GM23338 (cell line): ENCODE results near the gene FAXDC2. TPM values are rescaled to one million over a fixed set of nuclear protein-coding genes. Genes with fewer than 3 reads are reported as not detected.

Source experiments
- ATAC-seq: fragments of 200-7000 bp; cut with Tn5 transposase; 3 replicates; pipeline ENCODE4 v1.9.1; 2020
- DNase-seq: peaks from one replicate; pipeline ENCODE4 v3.0.0-alpha.2; 2015; ENCODE audit warnings: low spot score
- H2AFZ ChIP-seq: fragments of 200-600 bp; sonication (generic); 2 replicates; pipeline ENCODE4 v1.8.0; 2016; ENCODE audit warnings: antibody characterized with exemption, mild to moderate bottlenecking, moderate library complexity
- H3F3A ChIP-seq: fragments of 200-600 bp; sonication (generic); replicated peaks from 2 replicates; pipeline ENCODE4 v1.8.0; 2017; ENCODE audit warnings: antibody characterized with exemption, mixed run types, low read depth
- H3K27ac ChIP-seq: fragments of 200-600 bp; sonication (generic); 2 replicates; pipeline ENCODE4 v1.6.1; 2016; ENCODE audit warnings: low read depth
- H3K27me3 ChIP-seq: fragments of 200-600 bp; sonication (generic); 2 replicates; pipeline ENCODE4 v1.8.0; 2016; ENCODE audit warnings: mild to moderate bottlenecking, mixed run types, moderate library complexity; ENCODE audit not compliant: insufficient read depth
- H3K36me3 ChIP-seq: fragments of 200-600 bp; sonication (generic); 2 replicates; pipeline ENCODE4 v1.8.0; 2016; ENCODE audit warnings: mild to moderate bottlenecking; ENCODE audit not compliant: insufficient read depth
- H3K4me1 ChIP-seq: fragments of 200-600 bp; sonication (generic); 2 replicates; pipeline ENCODE4 v1.8.0; 2016; ENCODE audit warnings: mild to moderate bottlenecking, moderate library complexity; ENCODE audit not compliant: insufficient read depth
- H3K4me2 ChIP-seq: fragments of 200-600 bp; sonication (generic); 2 replicates; pipeline ENCODE4 v1.7.1; 2017; ENCODE audit warnings: mixed run types
- H3K4me3 ChIP-seq: fragments of 200-600 bp; sonication (generic); 2 replicates; pipeline ENCODE4 v1.6.1; 2016; ENCODE audit warnings: mixed run types
- H3K79me2 ChIP-seq: fragments of 200-600 bp; sonication (generic); replicated peaks from 2 replicates; pipeline ENCODE4 v1.8.0; 2017; ENCODE audit warnings: mild to moderate bottlenecking; ENCODE audit not compliant: insufficient read depth
- H3K9me2 ChIP-seq: fragments of 200-600 bp; sonication (generic); 2 replicates; pipeline ENCODE4 v1.8.0; 2017; ENCODE audit not compliant: insufficient read depth
- H4K20me1 ChIP-seq: fragments of 200-600 bp; sonication (generic); replicated peaks from 2 replicates; pipeline ENCODE4 v1.8.0; 2017; ENCODE audit warnings: mild to moderate bottlenecking; ENCODE audit not compliant: insufficient read depth
- H3K27ac Mint-ChIP-seq: 2 replicates; pipeline ENCODE4 v1.8.0; 2020; ENCODE audit warnings: inconsistent platforms, mild to moderate bottlenecking, moderate library complexity, mixed read lengths
- H3K27me3 Mint-ChIP-seq: 3 replicates; pipeline ENCODE4 v1.8.0; 2022; ENCODE audit warnings: low read depth, mild to moderate bottlenecking, moderate library complexity, mixed read lengths, inconsistent platforms; ENCODE audit not compliant: insufficient read depth, poor library complexity
- H3K36me3 Mint-ChIP-seq: 3 replicates; pipeline ENCODE4 v1.8.0; 2021; ENCODE audit warnings: low read depth, mild to moderate bottlenecking, inconsistent platforms, moderate library complexity, mixed read lengths
- H3K4me1 Mint-ChIP-seq: 3 replicates; pipeline ENCODE4 v1.8.0; 2020; ENCODE audit warnings: mild to moderate bottlenecking, inconsistent platforms, mixed read lengths
- H3K4me3 Mint-ChIP-seq: 3 replicates; pipeline ENCODE4 v1.8.0; 2021; ENCODE audit warnings: moderate library complexity, mild to moderate bottlenecking, inconsistent platforms, mixed read lengths
- H3K9me3 Mint-ChIP-seq: 3 replicates; pipeline ENCODE4 v1.8.0; 2020; ENCODE audit warnings: moderate library complexity, mild to moderate bottlenecking, inconsistent platforms, mixed read lengths
- CREB1 ChIP-seq: fragments of 250-450 bp; sonication (Bioruptor Pico); IDR thresholded peaks from 2 replicates; pipeline ENCODE4 v1.5.0; 2020; ENCODE audit warnings: low read depth, mild to moderate bottlenecking, moderate library complexity
- EZH2 ChIP-seq: fragments of 200-600 bp; sonication (generic); IDR thresholded peaks from one replicate; pipeline ENCODE4 v1.8.0; 2017; ENCODE audit warnings: antibody characterized with exemption, mild to moderate bottlenecking, low read depth; ENCODE audit not compliant: unreplicated experiment
- EZH2phosphoT487 ChIP-seq: fragments of 200-600 bp; sonication (generic); IDR thresholded peaks from one replicate; pipeline ENCODE4 v1.8.1; 2018; ENCODE audit warnings: antibody characterized with exemption; ENCODE audit not compliant: unreplicated experiment
- JUNB ChIP-seq: IDR thresholded peaks from one replicate; pipeline ENCODE4 v1.6.1; 2016; ENCODE audit warnings: antibody characterized with exemption; ENCODE audit not compliant: unreplicated experiment
- NANOG ChIP-seq: IDR thresholded peaks from 2 replicates; pipeline ENCODE4 v1.6.1; 2016; ENCODE audit warnings: antibody characterized with exemption, borderline replicate concordance
- POLR2AphosphoS5 ChIP-seq: IDR thresholded peaks from 2 replicates; pipeline ENCODE4 v1.6.1; 2016; ENCODE audit warnings: antibody characterized with exemption, low read depth
- STAT1 ChIP-seq: IDR thresholded peaks from one replicate; pipeline ENCODE4 v1.6.1; 2016; ENCODE audit warnings: antibody characterized with exemption; ENCODE audit not compliant: unreplicated experiment
- ZNF114 ChIP-seq: fragments of 250-450 bp; sonication (Bioruptor Pico); IDR thresholded peaks from 2 replicates; pipeline ENCODE4 v1.5.0; 2020; ENCODE audit warnings: mild to moderate bottlenecking, moderate library complexity
- ZNF331 ChIP-seq: fragments of 250-450 bp; sonication (Bioruptor Pico); IDR thresholded peaks from 2 replicates; pipeline ENCODE4 v1.5.0; 2020; ENCODE audit warnings: low read depth, mild to moderate bottlenecking, moderate library complexity
- polyA plus RNA-seq: library from polyadenylated mRNA; unstranded; fragments of >200 nt; fragmentation: Nextera tagmentation; extraction: Ambion mirVana; gene quantifications from 2 replicates; pipeline ENCODE4 v1.2.1, GENCODE V29; 2016
- total RNA-seq: library from RNA; depleted of rRNA; stranded (reverse); fragments of >200 nt; shearing (Covaris generic); gene quantifications from 2 replicates; pipeline ENCODE4 v1.2.3, GENCODE V29; 2014
- TF ChIP-seq, protein P1 (sequence below), 2 experiments: fragments of 200-600 bp in 1 of 2; sonication (generic) in 1 of 2; conservative IDR thresholded peaks; 2 replicates each; pipeline versions ENCODE4 v1.5.1 to v1.6.1; 2016 to 2017; ENCODE audit warnings: antibody characterized with exemption in 2 of 2, low read depth in 2 of 2, mild to moderate bottlenecking in 2 of 2, moderate library complexity in 1 of 2
- TF ChIP-seq, protein P2 (sequence below): fragments of 250-450 bp; sonication (Bioruptor Pico); IDR thresholded peaks from 2 replicates; pipeline ENCODE4 v1.5.0; 2020; ENCODE audit warnings: mild to moderate bottlenecking, moderate library complexity
- TF ChIP-seq, protein P3 (sequence below): IDR thresholded peaks from 2 replicates; pipeline ENCODE4 v1.6.1; 2016; ENCODE audit warnings: antibody characterized with exemption
- TF ChIP-seq, protein P4 (sequence below): IDR thresholded peaks from one replicate; pipeline ENCODE4 v1.6.1; 2018; ENCODE audit warnings: antibody characterized with exemption; ENCODE audit not compliant: unreplicated experiment

The FAXDC2 gene
- total and polyA plus RNA-seq, 2 experiments from 2014 or later, result 4.0 to 4.6 TPM

DNA sequence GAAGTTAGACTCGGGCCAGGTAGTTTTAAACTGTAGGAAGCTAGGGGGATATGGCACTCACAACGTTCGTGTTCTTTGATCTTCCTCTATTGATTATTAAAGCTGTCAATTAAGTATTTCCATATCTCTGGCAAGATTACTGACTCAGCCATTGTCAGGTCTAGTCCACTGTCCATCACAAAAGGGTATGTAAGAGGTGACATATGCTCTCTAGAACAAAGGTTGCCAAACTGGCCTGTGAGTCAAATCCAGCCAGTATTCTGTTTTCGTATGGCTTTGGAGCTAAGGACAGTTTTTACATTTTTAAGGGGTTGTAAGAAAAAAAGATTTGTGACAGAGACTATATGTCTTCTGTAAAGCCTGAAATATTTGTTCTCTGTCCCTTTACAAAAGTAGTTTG, 44.2 kb downstream of the FAXDC2 start:
- Mint-ChIP-seq H3K27ac (no peak overlapping the region), H3K4me1 (no peaks in the 10 kb centered on the region), H3K9me3 (no peaks in the 10 kb centered on the region), H3K4me3 (no peak overlapping the region), H3K27me3 (no peaks in the 10 kb centered on the region), H3K36me3 (peaks cover 94% of the 10 kb centered on the region)
- DNase-seq (no peak), ATAC-seq (no peak)
- Histone ChIP-seq H3K27me3 (no peaks in the 10 kb centered on the region), H3K4me3 (no peak overlapping the region), H2AFZ (no peak overlapping the region), H3K27ac (0 out of 2 replicates have a peak overlapping the region, but pooled peaks have one; percentile 90), H4K20me1 (peaks cover 28% of the 10 kb centered on the region), H3K79me2 (peaks cover 37% of the 10 kb centered on the region), H3K4me1 (no peaks in the 10 kb centered on the region), H3F3A (peaks cover 74% of the 10 kb centered on the region), H3K4me2 (no peak overlapping the region), H3K9me2 (no peaks in the 10 kb centered on the region), H3K36me3 (peaks cover 94% of the 10 kb centered on the region)
- TF ChIP-seq, protein P1, sequence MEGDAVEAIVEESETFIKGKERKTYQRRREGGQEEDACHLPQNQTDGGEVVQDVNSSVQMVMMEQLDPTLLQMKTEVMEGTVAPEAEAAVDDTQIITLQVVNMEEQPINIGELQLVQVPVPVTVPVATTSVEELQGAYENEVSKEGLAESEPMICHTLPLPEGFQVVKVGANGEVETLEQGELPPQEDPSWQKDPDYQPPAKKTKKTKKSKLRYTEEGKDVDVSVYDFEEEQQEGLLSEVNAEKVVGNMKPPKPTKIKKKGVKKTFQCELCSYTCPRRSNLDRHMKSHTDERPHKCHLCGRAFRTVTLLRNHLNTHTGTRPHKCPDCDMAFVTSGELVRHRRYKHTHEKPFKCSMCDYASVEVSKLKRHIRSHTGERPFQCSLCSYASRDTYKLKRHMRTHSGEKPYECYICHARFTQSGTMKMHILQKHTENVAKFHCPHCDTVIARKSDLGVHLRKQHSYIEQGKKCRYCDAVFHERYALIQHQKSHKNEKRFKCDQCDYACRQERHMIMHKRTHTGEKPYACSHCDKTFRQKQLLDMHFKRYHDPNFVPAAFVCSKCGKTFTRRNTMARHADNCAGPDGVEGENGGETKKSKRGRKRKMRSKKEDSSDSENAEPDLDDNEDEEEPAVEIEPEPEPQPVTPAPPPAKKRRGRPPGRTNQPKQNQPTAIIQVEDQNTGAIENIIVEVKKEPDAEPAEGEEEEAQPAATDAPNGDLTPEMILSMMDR (conservative IDR thresholded peaks at IDR 0.05; ENCODE audit: low read depth in 2 of 2), result no peak
- TF ChIP-seq, protein P2, sequence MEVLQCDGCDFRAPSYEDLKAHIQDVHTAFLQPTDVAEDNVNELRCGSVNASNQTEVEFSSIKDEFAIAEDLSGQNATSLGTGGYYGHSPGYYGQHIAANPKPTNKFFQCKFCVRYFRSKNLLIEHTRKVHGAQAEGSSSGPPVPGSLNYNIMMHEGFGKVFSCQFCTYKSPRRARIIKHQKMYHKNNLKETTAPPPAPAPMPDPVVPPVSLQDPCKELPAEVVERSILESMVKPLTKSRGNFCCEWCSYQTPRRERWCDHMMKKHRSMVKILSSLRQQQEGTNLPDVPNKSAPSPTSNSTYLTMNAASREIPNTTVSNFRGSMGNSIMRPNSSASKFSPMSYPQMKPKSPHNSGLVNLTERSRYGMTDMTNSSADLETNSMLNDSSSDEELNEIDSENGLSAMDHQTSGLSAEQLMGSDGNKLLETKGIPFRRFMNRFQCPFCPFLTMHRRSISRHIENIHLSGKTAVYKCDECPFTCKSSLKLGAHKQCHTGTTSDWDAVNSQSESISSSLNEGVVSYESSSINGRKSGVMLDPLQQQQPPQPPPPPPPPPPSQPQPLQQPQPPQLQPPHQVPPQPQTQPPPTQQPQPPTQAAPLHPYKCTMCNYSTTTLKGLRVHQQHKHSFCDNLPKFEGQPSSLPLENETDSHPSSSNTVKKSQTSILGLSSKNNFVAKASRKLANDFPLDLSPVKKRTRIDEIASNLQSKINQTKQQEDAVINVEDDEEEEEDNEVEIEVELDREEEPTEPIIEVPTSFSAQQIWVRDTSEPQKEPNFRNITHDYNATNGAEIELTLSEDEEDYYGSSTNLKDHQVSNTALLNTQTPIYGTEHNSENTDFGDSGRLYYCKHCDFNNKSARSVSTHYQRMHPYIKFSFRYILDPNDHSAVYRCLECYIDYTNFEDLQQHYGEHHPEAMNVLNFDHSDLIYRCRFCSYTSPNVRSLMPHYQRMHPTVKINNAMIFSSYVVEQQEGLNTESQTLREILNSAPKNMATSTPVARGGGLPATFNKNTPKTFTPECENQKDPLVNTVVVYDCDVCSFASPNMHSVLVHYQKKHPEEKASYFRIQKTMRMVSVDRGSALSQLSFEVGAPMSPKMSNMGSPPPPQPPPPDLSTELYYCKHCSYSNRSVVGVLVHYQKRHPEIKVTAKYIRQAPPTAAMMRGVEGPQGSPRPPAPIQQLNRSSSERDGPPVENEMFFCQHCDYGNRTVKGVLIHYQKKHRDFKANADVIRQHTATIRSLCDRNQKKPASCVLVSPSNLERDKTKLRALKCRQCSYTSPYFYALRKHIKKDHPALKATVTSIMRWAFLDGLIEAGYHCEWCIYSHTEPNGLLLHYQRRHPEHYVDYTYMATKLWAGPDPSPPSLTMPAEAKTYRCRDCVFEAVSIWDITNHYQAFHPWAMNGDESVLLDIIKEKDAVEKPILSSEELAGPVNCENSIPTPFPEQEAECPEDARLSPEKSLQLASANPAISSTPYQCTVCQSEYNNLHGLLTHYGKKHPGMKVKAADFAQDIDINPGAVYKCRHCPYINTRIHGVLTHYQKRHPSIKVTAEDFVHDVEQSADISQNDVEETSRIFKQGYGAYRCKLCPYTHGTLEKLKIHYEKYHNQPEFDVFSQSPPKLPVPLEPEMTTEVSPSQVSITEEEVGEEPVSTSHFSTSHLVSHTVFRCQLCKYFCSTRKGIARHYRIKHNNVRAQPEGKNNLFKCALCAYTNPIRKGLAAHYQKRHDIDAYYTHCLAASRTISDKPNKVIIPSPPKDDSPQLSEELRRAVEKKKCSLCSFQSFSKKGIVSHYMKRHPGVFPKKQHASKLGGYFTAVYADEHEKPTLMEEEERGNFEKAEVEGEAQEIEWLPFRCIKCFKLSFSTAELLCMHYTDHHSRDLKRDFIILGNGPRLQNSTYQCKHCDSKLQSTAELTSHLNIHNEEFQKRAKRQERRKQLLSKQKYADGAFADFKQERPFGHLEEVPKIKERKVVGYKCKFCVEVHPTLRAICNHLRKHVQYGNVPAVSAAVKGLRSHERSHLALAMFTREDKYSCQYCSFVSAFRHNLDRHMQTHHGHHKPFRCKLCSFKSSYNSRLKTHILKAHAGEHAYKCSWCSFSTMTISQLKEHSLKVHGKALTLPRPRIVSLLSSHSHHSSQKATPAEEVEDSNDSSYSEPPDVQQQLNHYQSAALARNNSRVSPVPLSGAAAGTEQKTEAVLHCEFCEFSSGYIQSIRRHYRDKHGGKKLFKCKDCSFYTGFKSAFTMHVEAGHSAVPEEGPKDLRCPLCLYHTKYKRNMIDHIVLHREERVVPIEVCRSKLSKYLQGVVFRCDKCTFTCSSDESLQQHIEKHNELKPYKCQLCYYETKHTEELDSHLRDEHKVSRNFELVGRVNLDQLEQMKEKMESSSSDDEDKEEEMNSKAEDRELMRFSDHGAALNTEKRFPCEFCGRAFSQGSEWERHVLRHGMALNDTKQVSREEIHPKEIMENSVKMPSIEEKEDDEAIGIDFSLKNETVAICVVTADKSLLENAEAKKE (CRISPR knock-in tag), result no peak
- no peak for TF ChIP-seq POLR2AphosphoS5
- no peak for TF ChIP-seq STAT1
- TF ChIP-seq, protein P3, sequence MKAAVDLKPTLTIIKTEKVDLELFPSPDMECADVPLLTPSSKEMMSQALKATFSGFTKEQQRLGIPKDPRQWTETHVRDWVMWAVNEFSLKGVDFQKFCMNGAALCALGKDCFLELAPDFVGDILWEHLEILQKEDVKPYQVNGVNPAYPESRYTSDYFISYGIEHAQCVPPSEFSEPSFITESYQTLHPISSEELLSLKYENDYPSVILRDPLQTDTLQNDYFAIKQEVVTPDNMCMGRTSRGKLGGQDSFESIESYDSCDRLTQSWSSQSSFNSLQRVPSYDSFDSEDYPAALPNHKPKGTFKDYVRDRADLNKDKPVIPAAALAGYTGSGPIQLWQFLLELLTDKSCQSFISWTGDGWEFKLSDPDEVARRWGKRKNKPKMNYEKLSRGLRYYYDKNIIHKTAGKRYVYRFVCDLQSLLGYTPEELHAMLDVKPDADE, result no peak
- no peak for TF ChIP-seq EZH2
- TF ChIP-seq, protein P4, sequence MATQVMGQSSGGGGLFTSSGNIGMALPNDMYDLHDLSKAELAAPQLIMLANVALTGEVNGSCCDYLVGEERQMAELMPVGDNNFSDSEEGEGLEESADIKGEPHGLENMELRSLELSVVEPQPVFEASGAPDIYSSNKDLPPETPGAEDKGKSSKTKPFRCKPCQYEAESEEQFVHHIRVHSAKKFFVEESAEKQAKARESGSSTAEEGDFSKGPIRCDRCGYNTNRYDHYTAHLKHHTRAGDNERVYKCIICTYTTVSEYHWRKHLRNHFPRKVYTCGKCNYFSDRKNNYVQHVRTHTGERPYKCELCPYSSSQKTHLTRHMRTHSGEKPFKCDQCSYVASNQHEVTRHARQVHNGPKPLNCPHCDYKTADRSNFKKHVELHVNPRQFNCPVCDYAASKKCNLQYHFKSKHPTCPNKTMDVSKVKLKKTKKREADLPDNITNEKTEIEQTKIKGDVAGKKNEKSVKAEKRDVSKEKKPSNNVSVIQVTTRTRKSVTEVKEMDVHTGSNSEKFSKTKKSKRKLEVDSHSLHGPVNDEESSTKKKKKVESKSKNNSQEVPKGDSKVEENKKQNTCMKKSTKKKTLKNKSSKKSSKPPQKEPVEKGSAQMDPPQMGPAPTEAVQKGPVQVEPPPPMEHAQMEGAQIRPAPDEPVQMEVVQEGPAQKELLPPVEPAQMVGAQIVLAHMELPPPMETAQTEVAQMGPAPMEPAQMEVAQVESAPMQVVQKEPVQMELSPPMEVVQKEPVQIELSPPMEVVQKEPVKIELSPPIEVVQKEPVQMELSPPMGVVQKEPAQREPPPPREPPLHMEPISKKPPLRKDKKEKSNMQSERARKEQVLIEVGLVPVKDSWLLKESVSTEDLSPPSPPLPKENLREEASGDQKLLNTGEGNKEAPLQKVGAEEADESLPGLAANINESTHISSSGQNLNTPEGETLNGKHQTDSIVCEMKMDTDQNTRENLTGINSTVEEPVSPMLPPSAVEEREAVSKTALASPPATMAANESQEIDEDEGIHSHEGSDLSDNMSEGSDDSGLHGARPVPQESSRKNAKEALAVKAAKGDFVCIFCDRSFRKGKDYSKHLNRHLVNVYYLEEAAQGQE, result no peak
- no peak for TF ChIP-seq NANOG
- no peak for TF ChIP-seq EZH2phosphoT487
- TF ChIP-seq CREB1 (CRISPR knock-in tag), result no peak
- TF ChIP-seq ZNF114 (CRISPR knock-in tag), result no peak
- TF ChIP-seq ZNF331, result no peak
- TF ChIP-seq JUNB, result no peak
